ENCODE data around the gene CDHR1.

- TF ChIP-seq CTCF (IDR thresholded peaks at IDR 0.05), result no peak
- no peak for TF ChIP-seq POLR2A (IDR thresholded peaks at IDR 0.05)
These were observed 41.6 kb upstream of the CDHR1 start for GRCh38 chr10:84152769-84153168.
